Coronary artery (tissue), 2 donors: ENCODE results near the gene SPON1.
"Not testable (repeated sequence)": the region's sequence is repeated elsewhere in the genome, so short reads cannot be mapped to it uniquely, and the experiment has no call there.

Source experiments
- DNase-seq: peaks from one replicate; pipeline ENCODE4 v3.0.0-alpha.2; 2017; ENCODE audit warnings: low spot score
- H3K27ac ChIP-seq, 2 donors: fragments of 200-600 bp; sonication (generic); one replicate each; pipeline ENCODE4 v1.5.1; 2016 to 2019
- H3K4me3 ChIP-seq: fragments of 200-600 bp; sonication (generic); 2 replicates; pipeline ENCODE4 v1.5.1; 2016; ENCODE audit warnings: mild to moderate bottlenecking, moderate library complexity
- TF ChIP-seq, protein P1 (sequence below): fragments of 200-600 bp; sonication (generic); IDR thresholded peaks from one replicate; pipeline ENCODE4 v1.5.1; 2019; ENCODE audit warnings: antibody characterized with exemption

Gene SPON1

DNA sequence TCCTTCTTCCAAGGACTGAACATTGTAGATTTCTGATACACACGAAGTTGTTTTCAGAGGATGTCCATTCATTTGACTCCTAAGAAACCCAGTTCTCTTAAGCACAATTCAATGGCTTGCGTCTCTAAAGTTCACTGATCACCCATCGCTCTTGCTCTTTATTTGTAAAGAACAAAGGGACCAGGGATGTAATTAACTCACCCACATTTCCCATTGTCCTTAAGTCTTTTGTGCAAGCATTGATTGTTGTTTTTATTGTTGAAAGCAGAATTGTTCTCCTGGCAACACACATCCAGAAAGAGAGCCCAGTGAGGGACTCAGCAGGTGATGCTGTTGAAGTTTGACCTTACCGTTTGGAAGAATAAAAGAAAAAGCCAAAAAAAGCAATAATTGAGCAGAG lies 59.2 kb downstream of the SPON1 start:
- TF ChIP-seq, protein P1, sequence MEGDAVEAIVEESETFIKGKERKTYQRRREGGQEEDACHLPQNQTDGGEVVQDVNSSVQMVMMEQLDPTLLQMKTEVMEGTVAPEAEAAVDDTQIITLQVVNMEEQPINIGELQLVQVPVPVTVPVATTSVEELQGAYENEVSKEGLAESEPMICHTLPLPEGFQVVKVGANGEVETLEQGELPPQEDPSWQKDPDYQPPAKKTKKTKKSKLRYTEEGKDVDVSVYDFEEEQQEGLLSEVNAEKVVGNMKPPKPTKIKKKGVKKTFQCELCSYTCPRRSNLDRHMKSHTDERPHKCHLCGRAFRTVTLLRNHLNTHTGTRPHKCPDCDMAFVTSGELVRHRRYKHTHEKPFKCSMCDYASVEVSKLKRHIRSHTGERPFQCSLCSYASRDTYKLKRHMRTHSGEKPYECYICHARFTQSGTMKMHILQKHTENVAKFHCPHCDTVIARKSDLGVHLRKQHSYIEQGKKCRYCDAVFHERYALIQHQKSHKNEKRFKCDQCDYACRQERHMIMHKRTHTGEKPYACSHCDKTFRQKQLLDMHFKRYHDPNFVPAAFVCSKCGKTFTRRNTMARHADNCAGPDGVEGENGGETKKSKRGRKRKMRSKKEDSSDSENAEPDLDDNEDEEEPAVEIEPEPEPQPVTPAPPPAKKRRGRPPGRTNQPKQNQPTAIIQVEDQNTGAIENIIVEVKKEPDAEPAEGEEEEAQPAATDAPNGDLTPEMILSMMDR = no peak
- no peak overlapping the region for H3K27ac ChIP-seq
- no peak for DNase-seq
- H3K4me3 ChIP-seq = no peak overlapping the region

DNA sequence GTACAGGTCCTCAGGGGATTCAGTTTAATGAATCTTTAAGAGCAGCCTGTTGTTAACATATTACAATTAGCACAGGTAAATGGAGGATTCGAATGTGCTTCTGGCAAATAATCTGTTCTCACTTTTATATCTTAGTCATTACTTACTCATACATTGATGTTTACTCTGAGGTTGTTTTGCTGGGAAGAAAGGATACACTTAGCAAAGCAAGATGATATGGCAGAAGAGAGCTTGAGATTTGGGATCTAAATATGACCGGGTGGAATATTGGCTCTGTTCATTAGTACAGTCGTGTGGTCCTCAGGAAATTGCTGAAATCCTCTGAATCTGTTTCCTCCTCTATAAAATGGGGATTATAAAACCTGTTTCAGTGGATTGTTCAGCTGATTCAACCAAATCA lies 59.7 kb downstream of the SPON1 start:
- Histone ChIP-seq H3K27ac (no peak overlapping the region), H3K4me3 (no peak overlapping the region)
- TF ChIP-seq, protein P1 = no peak
- DNase-seq = no peak

DNA sequence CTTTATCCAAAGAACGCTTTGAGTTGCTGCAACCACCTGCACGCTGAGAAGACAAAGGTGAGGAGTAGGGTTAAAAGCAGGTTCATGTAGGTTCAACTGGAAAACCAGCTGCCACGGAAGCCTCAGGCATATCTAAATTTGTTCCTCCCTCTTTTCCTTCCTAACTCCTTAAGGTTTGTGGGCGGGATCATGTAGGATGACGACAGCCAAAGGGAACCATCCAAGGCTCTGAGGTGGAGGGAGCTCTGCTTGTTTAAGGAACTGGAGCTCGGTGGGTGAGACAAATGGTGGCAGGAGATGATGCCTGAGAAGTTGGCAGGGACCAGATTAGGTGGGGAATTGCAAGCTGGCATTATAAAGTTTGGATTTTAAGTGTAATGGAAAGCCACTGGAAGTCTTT lies 60.3 kb downstream of the SPON1 start:
- TF ChIP-seq, protein P1 = no peak

DNA sequence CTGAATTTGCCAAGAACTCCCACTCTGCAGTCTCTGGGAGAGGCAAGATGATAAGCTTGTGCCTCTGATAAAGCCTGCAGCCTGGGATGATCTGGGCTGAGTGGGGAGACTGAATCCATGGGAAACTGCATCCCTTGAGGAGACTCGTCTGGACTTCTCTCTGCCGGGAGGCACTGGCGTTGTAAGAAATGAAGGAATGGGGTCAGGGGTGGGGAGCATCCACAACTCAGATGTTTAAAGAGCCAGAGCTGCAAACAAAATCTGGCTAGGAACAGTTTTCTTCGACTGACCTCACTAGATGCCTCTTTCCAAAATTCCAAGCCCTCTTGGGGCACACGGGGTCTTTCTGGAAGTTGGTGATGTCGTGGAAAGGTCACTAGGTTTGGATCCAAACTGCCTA lies 64.4 kb downstream of the SPON1 start:
- no peak for DNase-seq
- TF ChIP-seq, protein P1 = no peak
- no peak overlapping the region for H3K4me3 ChIP-seq
- H3K27ac ChIP-seq = no peak overlapping the region

More for the DNA sequence above, 60.3 kb downstream of the SPON1 start:
- DNase-seq = no peak
- H3K4me3 ChIP-seq = no peak overlapping the region
- H3K27ac ChIP-seq = no peak overlapping the region

DNA sequence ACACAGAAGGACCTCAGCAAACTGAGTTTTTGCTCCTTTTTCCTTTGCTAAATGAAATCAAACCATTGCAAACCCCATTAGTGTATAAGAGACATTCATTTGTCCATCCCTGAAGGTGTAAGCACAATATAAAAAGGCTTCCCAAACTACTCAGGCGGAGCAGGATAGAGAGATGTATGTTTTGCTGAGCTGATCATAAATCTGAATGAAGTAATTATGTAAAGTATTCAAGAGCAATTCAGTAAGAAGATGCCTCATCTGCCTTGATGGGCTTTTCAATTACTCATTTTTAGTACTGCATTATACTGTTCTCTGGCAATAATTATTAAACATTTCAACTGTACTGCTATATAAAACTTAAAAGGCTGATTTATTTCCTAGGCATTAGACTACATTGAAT lies 65.0 kb downstream of the SPON1 start:
- H3K27ac ChIP-seq = no peak overlapping the region
- DNase-seq = no peak
- TF ChIP-seq, protein P1 = no peak
- no peak overlapping the region for H3K4me3 ChIP-seq

DNA sequence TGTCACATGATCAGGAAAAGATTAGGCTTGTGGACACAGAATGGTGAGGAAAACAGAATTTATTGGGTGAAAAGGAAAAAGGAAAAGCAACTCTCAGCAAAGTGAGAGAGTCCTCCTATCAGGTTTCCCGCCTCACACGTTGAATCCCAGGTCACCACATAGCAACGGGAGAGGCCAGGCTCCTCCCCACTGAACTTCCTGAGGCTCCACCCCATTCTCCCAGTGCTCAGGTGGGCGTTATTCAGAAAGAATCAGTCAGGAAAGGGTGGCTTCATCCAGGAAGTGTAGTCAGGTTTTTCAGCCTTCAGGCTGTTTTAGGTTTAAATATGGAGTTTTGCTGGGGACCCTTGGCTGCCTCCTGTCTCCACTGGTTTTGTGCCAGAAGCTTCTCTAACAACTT lies 66.9 kb downstream of the SPON1 start:
- Histone ChIP-seq H3K27ac (peak overlapping the region; percentile 55 to 58), H3K4me3 (no peak overlapping the region)
- TF ChIP-seq, protein P1 = no peak
- DNase-seq = no peak

DNA sequence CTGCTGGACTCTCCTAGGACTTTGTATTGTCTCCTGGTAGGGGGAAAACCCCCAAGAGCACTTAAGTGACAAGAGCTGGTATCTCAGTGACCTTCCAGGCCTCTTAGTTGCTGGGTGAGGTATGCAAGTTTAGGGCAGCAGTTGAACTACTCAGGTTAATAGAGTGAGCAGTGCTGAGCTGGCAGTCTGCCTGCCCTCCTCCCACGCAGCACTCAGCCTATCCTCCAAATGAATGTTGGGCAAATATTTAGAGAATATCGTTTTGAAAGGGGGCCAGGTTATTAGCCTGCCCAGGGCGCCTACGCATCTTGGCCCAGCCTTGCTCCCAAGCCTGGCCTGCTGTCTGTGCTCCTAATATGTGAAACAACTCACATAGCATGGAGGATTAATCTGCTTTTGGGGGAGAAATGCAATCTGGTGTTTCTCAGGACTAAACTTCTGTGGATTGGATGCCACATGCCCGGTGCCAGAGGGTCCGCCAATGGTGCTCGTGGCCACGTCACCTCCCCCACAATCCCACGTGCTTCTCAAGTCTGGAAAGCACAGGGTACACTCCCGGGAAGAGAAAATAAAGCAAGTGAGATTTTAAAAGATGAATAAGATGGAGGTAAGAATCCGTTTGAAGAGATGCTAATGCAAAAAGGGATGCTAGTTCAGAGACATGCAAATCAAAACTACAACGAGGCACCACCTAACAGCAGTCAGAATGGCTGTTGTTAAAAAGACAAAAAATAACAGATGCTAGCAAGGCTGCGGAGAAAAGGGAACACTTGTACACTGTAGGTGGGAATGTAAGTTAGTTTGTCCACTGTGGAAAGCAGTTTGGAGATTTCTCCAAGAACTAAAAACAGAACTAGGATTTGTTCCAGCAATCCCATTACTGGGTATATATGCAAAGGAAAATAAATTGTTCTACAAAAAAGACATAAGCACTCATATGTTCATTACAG lies 67.7 kb downstream of the SPON1 start:
- H3K27ac ChIP-seq = peak overlapping the region; percentile 55 to 58
- DNase-seq = peak; percentile 72
- peak overlapping the region; percentile 18 for H3K4me3 ChIP-seq
- TF ChIP-seq, protein P1 = no peak

DNA sequence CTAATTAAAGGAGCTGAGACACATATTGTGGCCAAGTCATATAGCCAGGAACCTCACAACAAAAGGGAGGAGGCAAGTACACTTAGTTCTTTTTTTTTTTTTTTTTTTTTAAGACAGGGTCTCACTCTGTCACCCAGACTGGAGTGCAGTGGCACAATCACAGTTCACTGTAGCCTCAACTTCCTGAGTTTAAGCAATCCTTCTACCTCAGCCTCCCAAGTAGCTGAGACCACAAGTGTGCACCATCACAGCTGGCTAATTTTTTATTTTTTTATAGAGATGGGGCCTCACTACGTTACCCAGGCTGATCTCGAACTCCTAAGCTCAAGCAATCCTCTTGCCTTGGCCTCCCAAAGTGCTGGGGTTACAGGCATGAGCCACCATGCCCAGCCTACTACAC lies 73.0 kb downstream of the SPON1 start:
- H3K4me3 ChIP-seq, H3K27ac ChIP-seq, DNase-seq: not testable (repeated sequence)
